Smooth muscle cell (in vitro differentiated cells): ENCODE measurements around the gene SAMD15. TPM values are rescaled to one million over a fixed set of nuclear protein-coding genes. Genes with fewer than 3 reads are reported as not detected.

Experiments
- DNase-seq: peaks from one replicate; lab custom pipeline; 2025; ENCODE audit not compliant: unreplicated experiment; lab: John Stamatoyannopoulos, UW
- H2AFZ ChIP-seq: fragments of 200-600 bp; sonication (generic); 2 replicates; pipeline ENCODE4 v1.6.0; 2016; ENCODE audit warnings: antibody characterized with exemption, low read depth, mild to moderate bottlenecking
- H3F3A ChIP-seq: fragments of 200-600 bp; sonication (generic); 2 replicates; pipeline ENCODE4 v1.6.0; 2017; ENCODE audit warnings: antibody characterized with exemption, low read depth
- H3K27ac ChIP-seq: fragments of 200-600 bp; sonication (generic); 2 replicates; pipeline ENCODE4 v1.5.1; 2016; ENCODE audit warnings: low read depth, mild to moderate bottlenecking
- H3K27me3 ChIP-seq: fragments of 200-600 bp; sonication (generic); 2 replicates; pipeline ENCODE4 v1.6.1; 2016; ENCODE audit warnings: low read depth, mild to moderate bottlenecking
- H3K36me3 ChIP-seq: fragments of 200-600 bp; sonication (generic); 2 replicates; pipeline ENCODE4 v1.5.1; 2016; ENCODE audit warnings: low read depth
- H3K4me1 ChIP-seq: fragments of 200-600 bp; sonication (generic); 2 replicates; pipeline ENCODE4 v1.5.1; 2016; ENCODE audit warnings: low read depth
- H3K4me2 ChIP-seq: fragments of 200-600 bp; sonication (generic); 2 replicates; pipeline ENCODE4 v1.6.0; 2016; ENCODE audit warnings: mild to moderate bottlenecking
- H3K4me3 ChIP-seq: fragments of 200-600 bp; sonication (generic); 2 replicates; pipeline ENCODE4 v1.5.1; 2016; ENCODE audit warnings: mild to moderate bottlenecking
- H3K79me2 ChIP-seq: fragments of 200-600 bp; sonication (generic); 2 replicates; pipeline ENCODE4 v1.6.0; 2016; ENCODE audit warnings: low read depth, mild to moderate bottlenecking
- H3K9ac ChIP-seq: fragments of 200-600 bp; sonication (generic); 2 replicates; pipeline ENCODE4 v1.6.0; 2016; ENCODE audit warnings: low read depth
- H3K9me3 ChIP-seq: fragments of 200-600 bp; sonication (generic); replicated peaks from 2 replicates; pipeline ENCODE4 v1.5.1; 2016; ENCODE audit warnings: low read depth
- H4K20me1 ChIP-seq: fragments of 200-600 bp; sonication (generic); 2 replicates; pipeline ENCODE4 v1.6.0; 2016; ENCODE audit warnings: low read depth
- WGBS: methylation state at CpG from one replicate; pipeline ENCODE4 v1.1.7; 2016; ENCODE audit warnings: low lambda C conversion rate; 5-methylcytosine and 5-hydroxymethylcytosine counted together
- polyA plus RNA-seq: library from polyadenylated mRNA; unstranded; fragments of >200 nt; fragmentation: Nextera tagmentation; extraction: Ambion mirVana; gene quantifications from 2 replicates; pipeline ENCODE4 v1.2.1, GENCODE V29; 2016
- total RNA-seq: library from RNA; depleted of rRNA; stranded (reverse); fragments of >200 nt; gene quantifications from 2 replicates; pipeline ENCODE4 v1.2.3, GENCODE V29; 2014
- TF ChIP-seq, protein P1 (sequence below): fragments of 200-600 bp; sonication (generic); IDR thresholded peaks from 2 replicates; pipeline ENCODE4 v1.5.1; 2017; ENCODE audit warnings: borderline replicate concordance, mild to moderate bottlenecking, antibody characterized with exemption; ENCODE audit not compliant: insufficient read depth, poor library complexity, severe bottlenecking

The SAMD15 gene
- total and polyA plus RNA-seq, 2 experiments from 2014 or later = 0.49 to 1.1 TPM

- H4K20me1 ChIP-seq = no peaks in the 10 kb centered on the region
- H3K79me2 ChIP-seq = no peaks in the 10 kb centered on the region
- peaks cover 4% of the 10 kb centered on the region for H3K36me3 ChIP-seq
- H3K27me3 ChIP-seq = no peaks in the 10 kb centered on the region
- no peaks in the 10 kb centered on the region for H3K9me3 ChIP-seq
- 81% methylated on average over 3 of the region's 3 CpGs for WGBS
- TF ChIP-seq, protein P1, sequence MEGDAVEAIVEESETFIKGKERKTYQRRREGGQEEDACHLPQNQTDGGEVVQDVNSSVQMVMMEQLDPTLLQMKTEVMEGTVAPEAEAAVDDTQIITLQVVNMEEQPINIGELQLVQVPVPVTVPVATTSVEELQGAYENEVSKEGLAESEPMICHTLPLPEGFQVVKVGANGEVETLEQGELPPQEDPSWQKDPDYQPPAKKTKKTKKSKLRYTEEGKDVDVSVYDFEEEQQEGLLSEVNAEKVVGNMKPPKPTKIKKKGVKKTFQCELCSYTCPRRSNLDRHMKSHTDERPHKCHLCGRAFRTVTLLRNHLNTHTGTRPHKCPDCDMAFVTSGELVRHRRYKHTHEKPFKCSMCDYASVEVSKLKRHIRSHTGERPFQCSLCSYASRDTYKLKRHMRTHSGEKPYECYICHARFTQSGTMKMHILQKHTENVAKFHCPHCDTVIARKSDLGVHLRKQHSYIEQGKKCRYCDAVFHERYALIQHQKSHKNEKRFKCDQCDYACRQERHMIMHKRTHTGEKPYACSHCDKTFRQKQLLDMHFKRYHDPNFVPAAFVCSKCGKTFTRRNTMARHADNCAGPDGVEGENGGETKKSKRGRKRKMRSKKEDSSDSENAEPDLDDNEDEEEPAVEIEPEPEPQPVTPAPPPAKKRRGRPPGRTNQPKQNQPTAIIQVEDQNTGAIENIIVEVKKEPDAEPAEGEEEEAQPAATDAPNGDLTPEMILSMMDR = no peak
- H3K27ac ChIP-seq = no peak overlapping the region
- H2AFZ ChIP-seq = no peak overlapping the region
- no peaks in the 10 kb centered on the region for H3F3A ChIP-seq
- H3K4me1 ChIP-seq = no peaks in the 10 kb centered on the region
- no peak overlapping the region for H3K9ac ChIP-seq
- DNase-seq = no peak
- no peak overlapping the region for H3K4me3 ChIP-seq
- no peak overlapping the region for H3K4me2 ChIP-seq
Measured at GRCh38 chr14:77337880-77338279, 39.3 kb upstream of the SAMD15 start.

- no peak overlapping the region for H3K27ac ChIP-seq
- H3K36me3 ChIP-seq = peaks cover 4% of the 10 kb centered on the region
- H3F3A ChIP-seq = no peaks in the 10 kb centered on the region
- H3K4me2 ChIP-seq = no peak overlapping the region
- no peak overlapping the region for H3K4me3 ChIP-seq
- no peak overlapping the region for H2AFZ ChIP-seq
- H4K20me1 ChIP-seq = no peaks in the 10 kb centered on the region
- WGBS = 89% methylated on average over 2 of the region's 2 CpGs
- DNase-seq = no peak
- H3K79me2 ChIP-seq = no peaks in the 10 kb centered on the region
- TF ChIP-seq, protein P1 = no peak
- no peaks in the 10 kb centered on the region for H3K4me1 ChIP-seq
- H3K27me3 ChIP-seq = no peaks in the 10 kb centered on the region
- no peak overlapping the region for H3K9ac ChIP-seq
- no peaks in the 10 kb centered on the region for H3K9me3 ChIP-seq
Measured at GRCh38 chr14:77338302-77338701, 38.9 kb upstream of the SAMD15 start.

- peaks cover 4% of the 10 kb centered on the region for H3K36me3 ChIP-seq
- no peaks in the 10 kb centered on the region for H3K9me3 ChIP-seq
- no peaks in the 10 kb centered on the region for H3K79me2 ChIP-seq
- 98% methylated on average over 1 of the region's 1 CpG for WGBS
- H4K20me1 ChIP-seq = no peaks in the 10 kb centered on the region
- H3K4me1 ChIP-seq = no peaks in the 10 kb centered on the region
- H2AFZ ChIP-seq = no peak overlapping the region
- no peak for DNase-seq
- TF ChIP-seq, protein P1 = no peak
- no peak overlapping the region for H3K9ac ChIP-seq
- H3K4me2 ChIP-seq = no peak overlapping the region
- no peak overlapping the region for H3K4me3 ChIP-seq
- no peaks in the 10 kb centered on the region for H3K27me3 ChIP-seq
- H3F3A ChIP-seq = no peaks in the 10 kb centered on the region
- H3K27ac ChIP-seq = no peak overlapping the region
Measured at GRCh38 chr14:77339407-77339806, 37.8 kb upstream of the SAMD15 start.

GRCh38 chr14:77340389-77340788 is 36.8 kb upstream of the SAMD15 start:
- Histone ChIP-seq H3K36me3 (peaks cover 4% of the 10 kb centered on the region), H3K4me3 (no peak overlapping the region), H3K79me2 (no peaks in the 10 kb centered on the region), H4K20me1 (no peaks in the 10 kb centered on the region), H3K9me3 (no peaks in the 10 kb centered on the region), H3K27ac (no peak overlapping the region), H3K4me2 (no peak overlapping the region), H3F3A (no peaks in the 10 kb centered on the region), H3K4me1 (no peaks in the 10 kb centered on the region), H2AFZ (no peak overlapping the region), H3K27me3 (no peaks in the 10 kb centered on the region), H3K9ac (no peak overlapping the region)
- WGBS = 91% methylated on average over 4 of the region's 4 CpGs
- no peak for DNase-seq
- TF ChIP-seq, protein P1 = no peak
